Kidney epithelial cell (primary cell): ENCODE measurements around the gene SYCN. TPM values are rescaled to one million over a fixed set of nuclear protein-coding genes. Genes with fewer than 3 reads are reported as not detected.

Source experiments
- DNase-seq: peaks from one replicate; pipeline ENCODE4 v3.0.0-alpha.2; 2010; ENCODE audit warnings: low read depth
- H3K27me3 ChIP-seq: 2 replicates; pipeline ENCODE4 v1.6.0; 2011; ENCODE audit warnings: low read length; ENCODE audit not compliant: control insufficient read depth, insufficient read depth
- H3K36me3 ChIP-seq: 2 replicates; pipeline ENCODE4 v1.5.1; 2011; ENCODE audit warnings: low read length; ENCODE audit not compliant: control insufficient read depth, insufficient read depth
- H3K4me3 ChIP-seq: 2 replicates; pipeline ENCODE4 v1.5.1; 2011; ENCODE audit warnings: low read depth, mild to moderate bottlenecking, control low read depth, low read length
- total RNA-seq: library from RNA; depleted of rRNA; stranded (reverse); fragments of >200 nt; gene quantifications from 2 replicates; pipeline ENCODE4 v1.2.3, GENCODE V29; 2015
- TF ChIP-seq, protein P1 (sequence below): IDR thresholded peaks from 2 replicates; pipeline ENCODE4 v1.5.1; 2011; ENCODE audit warnings: mild to moderate bottlenecking, moderate library complexity, low read length, control low read depth, inconsistent platforms; ENCODE audit not compliant: insufficient read depth, poor library complexity, severe bottlenecking

Gene SYCN
- total RNA-seq, 1 donor from 2014 or later = not detected

- TF ChIP-seq, protein P1, sequence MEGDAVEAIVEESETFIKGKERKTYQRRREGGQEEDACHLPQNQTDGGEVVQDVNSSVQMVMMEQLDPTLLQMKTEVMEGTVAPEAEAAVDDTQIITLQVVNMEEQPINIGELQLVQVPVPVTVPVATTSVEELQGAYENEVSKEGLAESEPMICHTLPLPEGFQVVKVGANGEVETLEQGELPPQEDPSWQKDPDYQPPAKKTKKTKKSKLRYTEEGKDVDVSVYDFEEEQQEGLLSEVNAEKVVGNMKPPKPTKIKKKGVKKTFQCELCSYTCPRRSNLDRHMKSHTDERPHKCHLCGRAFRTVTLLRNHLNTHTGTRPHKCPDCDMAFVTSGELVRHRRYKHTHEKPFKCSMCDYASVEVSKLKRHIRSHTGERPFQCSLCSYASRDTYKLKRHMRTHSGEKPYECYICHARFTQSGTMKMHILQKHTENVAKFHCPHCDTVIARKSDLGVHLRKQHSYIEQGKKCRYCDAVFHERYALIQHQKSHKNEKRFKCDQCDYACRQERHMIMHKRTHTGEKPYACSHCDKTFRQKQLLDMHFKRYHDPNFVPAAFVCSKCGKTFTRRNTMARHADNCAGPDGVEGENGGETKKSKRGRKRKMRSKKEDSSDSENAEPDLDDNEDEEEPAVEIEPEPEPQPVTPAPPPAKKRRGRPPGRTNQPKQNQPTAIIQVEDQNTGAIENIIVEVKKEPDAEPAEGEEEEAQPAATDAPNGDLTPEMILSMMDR = no peak
- no peak for DNase-seq
Observed at GRCh38 chr19:39238944-39239343, 34.9 kb upstream of the SYCN start.

DNA sequence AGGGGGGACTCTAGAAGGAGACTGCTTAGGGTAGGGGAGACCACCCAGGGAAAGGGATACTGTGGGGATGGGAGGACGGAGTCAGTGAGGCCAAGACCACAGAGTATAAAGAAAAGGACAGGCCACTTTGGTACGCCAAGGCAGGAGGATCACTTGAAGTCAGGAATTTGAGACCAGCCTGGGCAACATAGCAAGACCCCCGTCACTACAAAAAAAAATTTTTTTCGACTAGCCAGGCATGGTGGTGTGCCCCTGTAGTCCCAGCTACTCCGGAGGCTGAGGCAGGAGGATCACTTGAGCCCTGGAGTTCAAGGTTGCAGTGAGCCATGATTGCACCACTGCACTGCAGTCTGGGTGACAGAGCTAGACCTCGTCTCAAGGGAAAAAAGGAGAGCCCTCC, 34.1 kb upstream of the SYCN start:
- TF ChIP-seq, protein P1 = no peak
- no peak for DNase-seq
- H3K27me3 ChIP-seq = no peaks in the 10 kb centered on the region
- no peak overlapping the region for H3K4me3 ChIP-seq
- no peaks in the 10 kb centered on the region for H3K36me3 ChIP-seq

More at GRCh38 chr19:39238944-39239343, 34.9 kb upstream of the SYCN start:
- Histone ChIP-seq H3K4me3 (no peak overlapping the region), H3K36me3 (no peaks in the 10 kb centered on the region), H3K27me3 (no peaks in the 10 kb centered on the region)

DNA sequence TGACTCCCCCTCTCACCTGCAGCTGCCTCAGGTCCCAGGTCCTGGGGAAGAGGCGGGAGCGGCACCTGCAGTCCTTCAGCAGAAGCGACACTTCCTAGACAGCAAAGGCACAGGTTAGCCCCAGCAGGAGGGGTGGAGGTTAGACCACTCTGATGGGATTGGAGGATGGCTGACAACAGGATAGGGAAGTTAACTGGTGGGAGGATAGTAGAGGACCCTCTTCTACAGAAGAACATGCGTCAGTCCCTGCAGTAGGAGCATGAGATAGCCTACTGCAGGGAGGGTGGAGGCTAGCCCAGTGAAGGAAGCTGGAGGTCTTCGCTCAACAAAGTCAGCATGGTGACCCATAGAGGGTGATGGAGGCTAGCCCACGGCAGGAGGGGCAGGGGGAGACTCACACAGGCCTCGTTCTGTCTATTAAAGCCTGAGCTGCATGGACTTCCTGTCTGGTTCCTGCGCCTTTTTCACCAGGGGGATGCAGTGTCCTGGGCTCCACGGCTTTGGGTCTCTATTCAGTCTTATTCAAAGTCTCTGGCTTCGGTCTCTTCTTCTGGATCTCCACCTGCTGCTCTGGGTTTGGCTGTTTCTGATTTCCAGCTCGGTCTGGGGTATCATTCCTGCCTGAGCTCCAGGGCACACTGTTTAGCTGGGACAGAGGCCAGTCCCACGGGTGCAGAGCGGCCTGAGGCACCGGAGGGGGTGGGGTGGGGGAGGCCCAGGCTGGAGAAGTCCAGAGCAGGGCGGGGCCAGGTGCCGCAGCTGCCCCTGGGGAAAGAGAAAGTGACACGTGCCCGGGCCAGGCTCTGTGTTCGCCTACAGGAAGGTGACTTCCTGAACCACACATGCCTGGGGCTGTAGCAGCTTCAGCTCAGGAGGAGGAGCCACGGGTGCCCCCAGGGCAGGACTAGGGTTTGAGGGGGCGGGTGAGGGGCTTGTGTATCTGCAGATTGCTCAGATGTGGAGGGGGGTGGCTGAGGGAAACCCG, 33.4 kb upstream of the SYCN start:
- no peak overlapping the region for H3K4me3 ChIP-seq
- TF ChIP-seq, protein P1 = no peak
- no peaks in the 10 kb centered on the region for H3K36me3 ChIP-seq
- no peak for DNase-seq
- H3K27me3 ChIP-seq = no peaks in the 10 kb centered on the region

- Histone ChIP-seq H3K4me3 (no peak overlapping the region), H3K36me3 (no peaks in the 10 kb centered on the region), H3K27me3 (no peaks in the 10 kb centered on the region)
- TF ChIP-seq, protein P1 = no peak
- no peak for DNase-seq
Observed at GRCh38 chr19:39236527-39236926, 32.5 kb upstream of the SYCN start.

GRCh38 chr19:39232708-39233107, 28.6 kb upstream of the SYCN start:
- TF ChIP-seq, protein P1 = no peak
- no peak for DNase-seq

More at GRCh38 chr19:39232708-39233107, 28.6 kb upstream of the SYCN start:
- Histone ChIP-seq H3K36me3 (no peaks in the 10 kb centered on the region), H3K27me3 (no peaks in the 10 kb centered on the region), H3K4me3 (no peak overlapping the region)
